GM15510 (cell line): ENCODE measurements around the gene G6PC3.

Source experiments
- POLR2A ChIP-seq: IDR thresholded peaks from 3 replicates; pipeline ENCODE4 v1.6.1; 2011; ENCODE audit warnings: borderline replicate concordance; ENCODE audit not compliant: insufficient read length; ENCODE audit errors: extremely low read depth

The G6PC3 gene

DNA sequence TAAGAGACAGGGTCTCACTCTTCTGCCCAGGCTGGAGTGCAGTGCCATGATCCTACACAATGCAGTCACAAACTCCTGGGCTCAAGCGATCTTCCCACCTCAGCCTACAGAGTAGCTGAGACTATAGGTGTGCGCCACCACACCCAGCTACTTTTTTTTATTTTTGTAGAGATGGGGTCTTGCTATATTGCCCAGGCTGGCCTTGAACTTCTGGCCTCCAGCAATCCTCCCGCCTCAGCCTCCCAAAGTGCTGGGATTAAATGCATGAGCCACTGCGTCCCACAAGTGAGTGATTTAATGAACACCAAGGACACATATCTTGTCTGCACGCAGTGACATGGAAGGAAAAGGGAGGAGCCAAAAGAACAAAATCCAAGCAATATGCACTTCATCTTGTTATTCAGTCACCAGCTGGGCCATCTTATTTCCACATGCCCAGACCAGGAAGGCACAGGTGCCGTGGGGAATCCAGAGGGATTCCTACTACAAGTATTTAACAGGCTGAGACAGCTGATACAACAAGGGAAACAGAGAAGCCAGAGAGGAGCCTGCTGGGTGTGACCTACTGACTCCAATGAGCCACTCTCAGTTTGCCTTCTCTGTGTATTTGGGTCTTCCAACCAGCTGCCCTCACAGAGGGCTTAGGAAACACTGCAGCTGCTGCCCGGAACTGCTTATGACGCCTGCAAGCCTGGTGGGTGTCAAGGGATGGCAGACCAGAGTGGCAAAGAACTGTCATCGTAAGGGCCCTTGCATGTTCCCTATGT lies 21.1 kb upstream of the G6PC3 start:
- TF ChIP-seq POLR2A = no peak

DNA sequence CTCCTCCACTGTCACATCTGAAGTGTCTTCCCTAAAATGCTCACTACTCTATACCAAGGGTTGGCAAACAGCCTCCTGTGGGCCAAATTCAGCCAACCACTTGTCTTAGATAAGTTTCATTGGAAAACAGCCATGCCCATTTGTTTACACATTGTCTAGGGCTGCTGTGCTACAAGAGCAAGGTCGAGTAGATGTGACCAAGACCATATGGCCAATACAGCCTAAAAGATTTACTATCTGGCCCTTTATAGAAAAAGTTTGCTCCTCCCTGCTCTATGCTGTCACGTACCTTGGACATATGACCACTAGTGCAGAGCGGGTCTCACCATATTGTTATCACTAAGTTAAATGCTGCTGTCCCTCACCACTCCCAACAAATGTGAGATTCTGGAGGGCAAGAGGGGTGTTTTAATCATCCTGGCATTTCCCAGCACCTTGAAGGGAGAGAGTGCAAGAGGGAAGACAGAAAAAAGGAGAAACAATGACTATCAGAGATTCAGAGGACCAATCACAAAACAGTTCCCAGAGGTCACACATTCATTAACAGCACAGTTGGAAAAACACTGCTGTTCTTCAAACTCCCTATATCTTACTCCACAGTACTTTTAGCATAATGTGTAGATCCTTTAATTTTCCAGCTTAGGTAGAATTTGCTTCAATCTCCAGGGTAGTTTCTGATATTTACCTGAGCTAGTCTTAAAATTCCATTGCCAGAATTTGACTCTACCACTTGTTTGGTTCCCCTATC lies 17.2 kb upstream of the G6PC3 start:
- TF ChIP-seq POLR2A = no peak

DNA sequence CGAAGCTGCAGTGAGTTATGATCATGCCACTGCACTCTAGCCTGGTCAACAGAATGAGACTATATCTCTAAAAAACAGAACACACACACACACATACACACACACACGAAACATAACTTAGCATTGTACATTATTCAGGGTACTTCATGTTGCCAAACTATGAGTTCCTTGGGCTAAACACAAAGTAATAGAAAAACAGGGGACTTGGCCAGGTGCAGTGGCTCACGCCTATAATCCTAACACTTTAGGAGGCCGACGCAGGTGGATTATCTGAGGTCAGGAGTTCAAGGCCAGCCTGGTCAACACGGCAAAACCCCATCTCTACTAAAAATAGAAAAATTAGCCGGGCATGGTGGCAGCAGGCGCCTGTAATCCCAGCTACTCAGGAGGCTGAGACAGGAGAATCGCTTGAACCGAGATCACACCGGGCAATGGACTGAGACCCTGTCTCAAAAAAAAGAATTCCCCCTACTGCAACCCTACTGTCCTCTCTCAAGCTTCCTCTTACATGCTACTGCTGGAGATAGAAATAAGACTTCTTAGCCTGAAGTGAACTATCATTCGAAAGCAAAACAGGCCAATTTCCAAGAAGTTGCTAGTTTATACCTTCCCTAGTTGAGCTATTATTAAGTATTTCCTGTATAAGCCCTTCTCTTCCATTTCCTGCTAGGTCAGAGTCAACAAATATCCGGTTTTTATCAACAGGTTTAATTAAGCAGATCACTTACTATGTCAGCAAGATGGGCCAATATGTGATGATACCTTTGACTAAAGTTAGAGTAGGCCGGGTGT lies 11.2 kb upstream of the G6PC3 start:
- no peak for TF ChIP-seq POLR2A

DNA sequence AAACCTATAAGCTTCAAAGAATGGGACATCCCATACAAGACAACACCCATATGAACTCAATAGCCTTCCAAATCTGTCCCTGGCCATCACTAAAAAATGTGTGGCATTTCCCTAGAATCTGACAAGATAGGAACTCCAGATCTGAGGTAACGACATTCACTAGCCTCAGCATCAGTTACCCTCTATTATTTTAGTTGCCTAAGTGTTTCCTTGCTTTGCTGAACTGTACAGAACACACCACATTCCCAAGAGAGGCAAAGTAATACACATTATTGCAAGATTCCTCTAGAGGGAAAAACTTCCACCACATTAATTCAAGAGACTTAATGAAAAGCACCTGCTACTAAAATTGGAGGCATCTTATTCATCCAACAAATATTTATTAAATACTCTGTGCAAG lies 9.1 kb upstream of the G6PC3 start:
- TF ChIP-seq POLR2A = no peak

DNA sequence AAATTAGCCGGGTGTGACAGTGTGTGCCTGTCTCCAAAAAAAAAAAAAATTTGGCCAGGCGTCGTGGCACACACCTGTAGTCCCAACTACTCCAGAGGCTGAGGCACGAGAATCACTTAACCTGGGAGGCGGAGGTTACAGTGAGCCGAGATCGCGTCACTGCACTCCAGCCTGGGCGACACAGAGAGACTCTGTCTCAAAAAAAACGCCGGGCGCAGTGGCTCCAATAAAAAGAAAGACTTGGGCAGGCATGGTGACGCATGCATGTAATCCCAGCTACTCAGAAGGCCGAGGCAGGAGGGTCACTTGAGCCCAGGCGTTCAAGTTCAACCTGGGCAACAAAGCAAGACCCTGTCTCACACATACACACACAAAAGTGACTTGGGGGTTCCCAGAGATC lies 7.7 kb upstream of the G6PC3 start:
- no peak for TF ChIP-seq POLR2A

DNA sequence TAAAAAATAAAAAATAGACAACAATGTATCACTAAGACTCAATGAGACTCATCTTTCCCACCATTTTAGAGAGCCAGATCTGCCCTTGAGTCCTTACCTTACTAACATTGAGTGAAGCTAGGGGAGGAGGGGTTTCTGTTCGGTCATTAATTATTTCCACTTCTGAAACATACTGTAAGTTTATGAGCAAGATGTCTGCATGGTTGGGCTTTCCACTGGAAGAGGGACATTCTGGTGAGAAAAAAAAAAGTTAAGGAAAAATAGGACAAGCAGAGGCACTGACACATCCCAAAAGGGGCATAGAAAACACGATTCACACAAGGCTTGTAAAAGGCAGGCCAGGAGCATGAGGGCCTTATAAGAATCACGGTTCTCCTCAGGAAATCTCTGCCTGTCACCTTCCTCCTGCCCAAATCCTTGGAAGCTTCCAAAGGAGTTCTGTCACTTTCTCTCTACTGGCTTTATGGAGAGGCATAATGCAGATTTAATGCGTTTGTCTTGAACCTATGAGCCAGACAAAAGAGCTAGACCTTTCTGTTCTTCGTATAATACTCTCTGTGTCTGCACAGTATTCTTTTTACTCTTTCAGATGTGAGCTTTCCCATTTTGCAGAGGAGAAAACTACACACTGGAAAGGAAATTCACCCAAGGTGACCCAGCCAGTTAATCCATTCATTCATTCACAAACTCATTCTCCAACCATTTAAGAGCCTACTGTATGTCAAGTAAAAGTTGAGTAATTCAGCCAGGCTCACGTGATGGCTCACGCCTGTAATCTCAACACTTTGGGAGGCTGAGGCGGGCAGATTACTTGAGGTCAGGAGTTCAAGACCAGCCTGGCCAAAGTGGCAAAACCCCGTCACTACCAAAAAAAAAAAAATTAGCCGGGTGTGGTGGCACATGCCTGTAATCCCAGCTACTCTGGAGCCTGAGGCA lies 6.6 kb upstream of the G6PC3 start:
- no peak for TF ChIP-seq POLR2A

DNA sequence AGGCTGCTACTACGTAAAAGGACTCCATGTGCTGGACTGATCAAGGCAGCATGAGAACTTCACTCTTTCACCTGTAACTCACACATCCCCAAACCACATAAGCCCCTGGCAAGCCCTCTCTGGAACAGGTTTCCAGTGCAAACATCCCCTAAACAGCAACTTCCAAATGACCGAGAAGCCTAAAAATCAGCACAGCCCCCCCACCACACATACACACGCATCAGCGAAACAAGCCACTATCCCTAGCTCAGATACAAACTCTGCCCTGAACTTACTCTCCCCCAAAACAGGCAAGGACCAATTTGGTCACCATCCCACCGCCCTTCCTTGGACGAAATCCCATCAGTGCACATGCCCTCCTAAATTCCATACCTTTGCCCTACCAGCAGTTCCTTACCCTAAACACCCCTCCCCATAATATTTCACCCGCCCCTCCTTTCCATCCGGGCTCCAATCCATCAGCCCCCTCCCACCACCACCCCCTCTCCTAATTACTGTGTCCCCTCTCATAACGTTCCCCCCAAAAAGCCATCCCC lies 4.8 kb upstream of the G6PC3 start:
- TF ChIP-seq POLR2A = no peak

DNA sequence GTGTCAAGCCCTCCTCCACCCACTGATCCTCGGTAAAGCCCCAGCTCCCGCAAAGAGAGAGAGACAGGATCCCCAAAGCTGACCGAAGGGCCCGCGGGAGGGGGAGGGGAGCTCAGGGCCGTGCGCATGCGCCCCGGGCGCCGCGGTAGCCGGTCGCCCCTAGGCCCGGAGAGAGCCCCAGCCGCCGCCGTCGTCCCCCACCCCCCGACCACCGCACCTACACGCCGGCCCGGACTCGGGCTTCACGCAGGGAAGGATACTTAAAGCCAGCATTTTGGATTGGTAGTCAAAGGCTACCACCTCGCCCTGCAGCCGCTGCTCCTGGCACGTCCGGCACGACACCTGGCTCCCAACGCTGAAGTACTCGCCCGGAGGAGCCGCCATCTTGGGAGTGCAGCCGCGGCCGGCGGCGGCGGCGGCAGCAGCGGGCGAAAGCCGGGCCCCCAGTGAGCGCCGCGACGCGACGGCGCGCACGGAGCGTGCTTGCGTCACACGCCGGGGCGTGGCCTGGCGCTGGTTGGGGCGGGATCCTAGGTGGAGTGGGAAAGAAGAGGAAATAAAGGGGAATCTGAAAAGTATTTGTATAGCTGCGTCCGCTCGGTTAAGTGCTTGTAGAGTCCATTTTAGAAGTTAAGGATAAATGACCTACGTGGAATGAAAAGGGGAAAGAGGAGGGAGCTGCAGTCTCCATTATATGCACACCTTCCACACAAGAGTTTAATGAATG lies 4.2 kb upstream of the G6PC3 start, which contains the start of gene LSM12:
TSS of gene LSM12 (minus strand) at position 468 of the 727 bp plus-strand sequence. CDS start at position 384, 84 bp downstream.
- peak; percentile 75 for TF ChIP-seq POLR2A

DNA sequence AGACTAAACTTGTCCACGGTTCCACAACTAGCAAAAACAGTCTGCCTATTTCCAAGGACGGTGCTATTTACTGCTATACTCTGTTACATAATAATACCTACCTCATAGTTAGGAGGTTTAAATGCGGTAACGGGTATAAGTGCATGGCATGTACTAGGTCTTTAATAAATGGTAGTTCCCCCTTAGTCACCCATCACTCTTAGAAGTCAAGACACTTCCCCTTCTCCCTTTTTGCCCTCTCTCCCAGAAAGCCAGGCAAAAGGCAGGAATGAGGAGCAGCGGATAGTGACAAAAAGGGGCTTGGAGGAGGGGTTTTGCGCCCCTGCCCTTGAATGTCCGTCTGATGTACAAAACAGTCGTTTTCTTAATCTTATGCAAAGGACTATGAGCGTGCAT lies 3.0 kb upstream of the G6PC3 start:
- TF ChIP-seq POLR2A = no peak

DNA sequence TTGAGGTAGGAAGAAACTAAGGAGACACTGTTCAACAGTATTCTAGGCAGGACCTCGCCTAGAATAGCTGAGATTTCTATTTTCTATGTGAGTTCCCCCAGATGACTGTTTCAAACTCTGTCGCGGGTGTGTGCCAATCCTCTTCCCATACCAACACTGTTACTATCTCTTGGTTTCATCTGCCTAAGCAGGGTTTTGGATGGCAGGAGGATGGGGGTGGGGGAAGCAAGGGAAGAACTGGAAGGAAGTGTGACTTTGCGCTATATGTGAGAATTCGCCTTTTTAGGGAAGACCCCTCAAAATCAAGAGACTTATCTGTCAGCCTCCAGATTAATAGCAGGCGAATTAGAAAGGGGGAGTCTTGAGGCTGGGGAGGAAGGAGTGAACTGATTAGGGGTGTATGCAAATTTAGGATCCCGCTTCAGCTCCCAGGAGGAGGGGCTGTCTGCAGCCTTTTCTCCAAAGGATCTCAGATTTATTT lies 521 bp upstream of the G6PC3 start:
- TF ChIP-seq POLR2A = no peak

DNA sequence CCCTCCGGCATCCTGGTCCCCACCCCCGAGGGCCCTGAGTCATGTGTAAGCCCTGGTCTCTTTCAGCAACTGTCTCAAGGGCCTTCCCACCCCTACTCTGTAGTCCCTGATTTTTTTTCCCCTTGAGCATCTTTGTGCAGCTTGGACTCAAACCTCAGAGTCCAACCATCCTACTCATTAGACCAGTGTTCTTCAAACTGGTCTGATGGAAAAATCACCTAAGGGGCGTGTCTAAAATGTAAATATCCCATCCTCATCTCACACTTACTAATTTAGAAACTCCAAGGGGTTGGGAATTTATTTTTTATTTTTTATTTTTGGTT lies 624 bp downstream of the G6PC3 start:
- no peak for TF ChIP-seq POLR2A

DNA sequence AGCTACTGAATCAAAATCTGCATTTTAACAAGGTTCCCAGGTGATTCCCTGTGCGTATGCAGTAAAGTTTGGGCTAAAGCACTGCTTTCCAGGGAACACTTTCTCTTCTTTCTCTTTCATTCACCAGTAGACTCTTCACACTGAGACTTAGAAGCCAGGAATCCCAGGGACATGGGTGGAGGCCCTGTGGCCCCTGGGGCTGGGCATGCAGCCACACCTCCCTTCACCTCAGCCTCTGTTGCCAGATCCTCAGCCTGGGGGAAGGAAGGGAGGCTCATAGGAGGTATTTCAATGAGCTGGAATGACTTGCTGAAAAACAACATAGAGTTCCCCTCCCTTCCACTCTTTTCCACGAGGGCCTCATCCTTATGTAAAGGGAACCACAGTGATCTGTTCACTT lies 1.2 kb downstream of the G6PC3 start:
- TF ChIP-seq POLR2A = no peak

DNA sequence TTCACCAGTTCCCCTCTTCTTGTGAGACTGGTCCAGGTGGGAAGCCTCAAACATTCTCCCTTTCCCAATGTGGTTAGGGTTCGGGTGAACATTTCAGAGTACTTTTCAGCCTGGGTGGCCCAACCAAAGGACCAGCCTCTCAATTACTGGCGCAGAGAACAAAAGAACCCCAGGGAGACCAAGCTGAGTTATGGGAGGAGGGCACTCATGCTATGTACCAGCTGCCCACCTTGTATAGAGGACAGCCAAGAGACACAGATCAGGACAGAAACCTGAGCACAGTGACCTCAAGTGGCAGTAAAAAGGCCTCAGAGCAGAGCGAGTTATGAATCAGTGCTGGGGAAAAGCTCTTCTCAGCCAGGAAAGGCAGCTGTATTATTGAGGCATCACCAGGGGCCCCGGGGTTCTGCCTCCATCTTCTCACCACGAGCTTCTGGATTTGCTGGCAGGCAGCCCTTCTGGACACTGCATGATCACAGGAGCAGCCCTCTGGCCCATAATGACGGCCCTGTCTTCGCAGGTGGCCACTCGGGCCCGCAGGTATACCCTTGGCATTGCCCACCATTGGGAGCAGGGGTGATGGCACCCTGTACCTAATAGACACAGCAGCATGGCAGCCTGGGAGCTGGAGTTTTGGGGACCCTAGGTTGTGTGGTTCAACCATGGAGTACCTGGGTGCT lies 3.8 kb downstream of the G6PC3 start:
- no peak for TF ChIP-seq POLR2A

DNA sequence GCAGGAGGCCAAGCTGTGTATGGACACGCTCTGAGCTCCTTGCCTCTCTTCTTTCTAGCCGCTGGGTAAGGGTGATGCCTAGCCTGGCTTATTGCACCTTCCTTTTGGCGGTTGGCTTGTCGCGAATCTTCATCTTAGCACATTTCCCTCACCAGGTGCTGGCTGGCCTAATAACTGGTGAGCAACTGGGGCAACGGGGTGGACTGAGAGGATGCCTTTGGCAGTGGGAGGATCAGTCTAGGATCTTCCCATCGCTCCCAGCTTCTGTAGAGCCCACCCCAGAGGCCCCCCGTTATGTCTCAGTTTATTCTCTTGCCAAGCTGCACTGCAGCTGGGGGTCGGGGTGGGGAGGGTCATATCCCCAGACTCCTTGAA lies 4.4 kb downstream of the G6PC3 start:
- TF ChIP-seq POLR2A = no peak
